ENCODE results near the gene MRPL45.
A peak's percentile ranks its signal among the peaks of the same experiment; 100 is the strongest.

Gene MRPL45

GRCh38 chr17:38325221-38325851 is 28.4 kb downstream of the MRPL45 start:
- H3K9me3 ChIP-seq (replicated peaks in 1 of 11): no peaks in the 10 kb centered on the region
- H3K27me3 ChIP-seq: no peaks in the 10 kb centered on the region
- peaks cover 20 to 38% (median 32%) of the 10 kb centered on the region in 11 experiments for H3K36me3 ChIP-seq
- 0 out of 20 replicates have a peak overlapping the region, but pooled peaks of 1 of the 10 experiments have one; percentile 27 for H3K4me3 ChIP-seq
- H3K9ac ChIP-seq: peak overlapping the region in 8 of 11 experiments; percentile 40 to 72 (median 62); a peak in 16 of 22 replicates
- H3K4me2 ChIP-seq: peak overlapping the region; percentile 73 to 96 (median 85)
- peak overlapping the region in 10 of 11 experiments; percentile 19 to 83 (median 78); a peak in 19 of 22 replicates for H3K27ac ChIP-seq
- H4K20me1 ChIP-seq: no peaks in the 10 kb centered on the region; a peak in 1 of 22 replicates
- peaks cover 50 to 77% (median 72%) of the 10 kb centered on the region in 10 experiments for H3K4me1 ChIP-seq
- TF ChIP-seq Cebpa-rat (IDR thresholded peaks at IDR 0.05): no peak

- Histone ChIP-seq H3K4me3 (peak overlapping the region in 3 of 10 experiments; percentile 12 to 43 (median 14); a peak in 2 of 20 replicates), H4K20me1 (no peaks in the 10 kb centered on the region; a peak in 1 of 22 replicates), H3K9me3 (replicated peaks in 1 of 11) (no peaks in the 10 kb centered on the region), H3K9ac (peak overlapping the region in 10 of 11 experiments; percentile 18 to 71 (median 66); a peak in 18 of 22 replicates), H3K4me2 (peak overlapping the region; percentile 73 to 96 (median 85)), H3K4me1 (peaks cover 45 to 96% (median 84%) of the 10 kb centered on the region in 10 experiments), H3K27ac (peak overlapping the region; percentile 64 to 83 (median 78)), H3K36me3 (peaks cover 8 to 20% (median 15%) of the 10 kb centered on the region in 11 experiments; a peak in 20 of 22 replicates), H3K27me3 (no peaks in the 10 kb centered on the region)
- TF ChIP-seq Cebpa-rat (IDR thresholded peaks at IDR 0.05): no peak
Observed at GRCh38 chr17:38326996-38327792, 30.2 kb downstream of the MRPL45 start.

- peak overlapping the region in 4 of 11 experiments; percentile 77 to 80 (median 79); a peak in 8 of 22 replicates for H3K27ac ChIP-seq
- no peaks in the 10 kb centered on the region for H3K27me3 ChIP-seq
- H3K36me3 ChIP-seq: peaks cover 2 to 14% (median 8%) of the 10 kb centered on the region in 11 experiments; a peak in 18 of 22 replicates
- no peak overlapping the region for H3K4me3 ChIP-seq
- peaks cover 45 to 95% (median 86%) of the 10 kb centered on the region in 10 experiments for H3K4me1 ChIP-seq
- no peaks in the 10 kb centered on the region for H3K9me3 ChIP-seq (replicated peaks in 1 of 11)
- H3K9ac ChIP-seq: peak overlapping the region in 2 of 11 experiments; percentile 67; a peak in 3 of 22 replicates
- peak overlapping the region; percentile 73 to 96 (median 85) for H3K4me2 ChIP-seq
- TF ChIP-seq Cebpa-rat (IDR thresholded peaks at IDR 0.05): no peak
- H4K20me1 ChIP-seq: no peaks in the 10 kb centered on the region; a peak in 1 of 22 replicates
Observed at GRCh38 chr17:38327936-38328335, 31.0 kb downstream of the MRPL45 start.

GRCh38 chr17:38328620-38329019 is 31.7 kb downstream of the MRPL45 start:
- no peak for TF ChIP-seq Cebpa-rat (IDR thresholded peaks at IDR 0.05)
- Histone ChIP-seq H3K4me3 (no peak overlapping the region), H3K4me1 (peaks cover 45 to 89% (median 81%) of the 10 kb centered on the region in 10 experiments), H3K36me3 (peaks cover 0 to 7% (median 2%) of the 10 kb centered on the region in 11 experiments; a peak in 14 of 22 replicates), H4K20me1 (no peaks in the 10 kb centered on the region; a peak in 1 of 22 replicates), H3K9me3 (replicated peaks in 1 of 11) (no peaks in the 10 kb centered on the region), H3K4me2 (peak overlapping the region in 10 of 11 experiments; percentile 38 to 96 (median 85); a peak in 16 of 22 replicates), H3K9ac (no peak overlapping the region), H3K27me3 (no peaks in the 10 kb centered on the region), H3K27ac (no peak overlapping the region)

- Histone ChIP-seq H3K4me2 (peak overlapping the region in 10 of 11 experiments; percentile 5 to 96 (median 85); a peak in 18 of 22 replicates), H3K27me3 (no peaks in the 10 kb centered on the region), H3K4me3 (no peak overlapping the region), H3K9ac (peak overlapping the region in 6 of 11 experiments; percentile 19 to 47 (median 33); a peak in 8 of 22 replicates), H3K9me3 (replicated peaks in 1 of 11) (no peaks in the 10 kb centered on the region), H3K27ac (no peak overlapping the region; a peak in 1 of 22 replicates), H4K20me1 (no peaks in the 10 kb centered on the region; a peak in 1 of 22 replicates), H3K36me3 (0 out of 22 replicates have a peak, but pooled peaks cover 0 to under 1% (median 0%) of the 10 kb centered on the region in 11 experiments), H3K4me1 (peaks cover 38 to 82% (median 74%) of the 10 kb centered on the region in 10 experiments)
- TF ChIP-seq Cebpa-rat (IDR thresholded peaks at IDR 0.05): no peak
Observed at GRCh38 chr17:38329284-38329683, 32.3 kb downstream of the MRPL45 start.

- Histone ChIP-seq H3K27me3 (no peaks in the 10 kb centered on the region), H3K4me3 (no peak overlapping the region), H3K4me2 (peak overlapping the region in 10 of 11 experiments; percentile 5 to 96 (median 85); a peak in 18 of 22 replicates), H4K20me1 (no peaks in the 10 kb centered on the region; a peak in 1 of 22 replicates), H3K36me3 (no peaks in the 10 kb centered on the region), H3K9ac (peak overlapping the region in 6 of 11 experiments; percentile 19 to 47 (median 33); a peak in 8 of 22 replicates), H3K9me3 (replicated peaks in 1 of 11) (no peaks in the 10 kb centered on the region), H3K27ac (no peak overlapping the region; a peak in 1 of 22 replicates), H3K4me1 (peaks cover 32 to 74% (median 66%) of the 10 kb centered on the region in 10 experiments)
- TF ChIP-seq Cebpa-rat (IDR thresholded peaks at IDR 0.05): no peak
Observed at GRCh38 chr17:38329808-38330730, 33.1 kb downstream of the MRPL45 start.

- Histone ChIP-seq H3K27ac (no peak overlapping the region), H3K4me3 (no peak overlapping the region), H3K9ac (no peak overlapping the region), H3K36me3 (no peaks in the 10 kb centered on the region), H3K4me2 (peak overlapping the region in 8 of 11 experiments; percentile 18 to 89 (median 42); a peak in 12 of 22 replicates), H3K27me3 (no peaks in the 10 kb centered on the region), H3K9me3 (replicated peaks in 1 of 11) (no peaks in the 10 kb centered on the region), H4K20me1 (no peaks in the 10 kb centered on the region; a peak in 1 of 22 replicates), H3K4me1 (peaks cover 23 to 65% (median 58%) of the 10 kb centered on the region in 10 experiments)
- no peak for TF ChIP-seq Cebpa-rat (IDR thresholded peaks at IDR 0.05)
Observed at GRCh38 chr17:38330941-38331411, 34.0 kb downstream of the MRPL45 start.

GRCh38 chr17:38332735-38333134 is 35.8 kb downstream of the MRPL45 start:
- Histone ChIP-seq H4K20me1 (no peaks in the 10 kb centered on the region; a peak in 1 of 22 replicates), H3K9me3 (replicated peaks in 1 of 11) (no peaks in the 10 kb centered on the region), H3K27ac (no peak overlapping the region), H3K4me3 (no peak overlapping the region), H3K9ac (no peak overlapping the region), H3K36me3 (no peaks in the 10 kb centered on the region), H3K27me3 (no peaks in the 10 kb centered on the region), H3K4me1 (peaks cover 6 to 48% (median 40%) of the 10 kb centered on the region in 10 experiments), H3K4me2 (0 out of 22 replicates have a peak overlapping the region, but pooled peaks of 1 of the 11 experiments have one; percentile 89)
- TF ChIP-seq Cebpa-rat (IDR thresholded peaks at IDR 0.05): no peak
